ENCODE measurements around the gene IGFL4. TPM values are rescaled to one million over a fixed set of nuclear protein-coding genes. Genes with fewer than 3 reads are reported as not detected.

IGFL4 gene
- total and polyA plus RNA-seq, 9 of the 15 experiments (the other 6 are each of a cell fraction or from before 2014, with no cell fraction given), result not detected

- TF ChIP-seq PRDM10 (IDR thresholded peaks at IDR 0.05; ENCODE audit: partially characterized antibody) (peak; percentile 60), JUND (IDR thresholded peaks at IDR 0.05; ENCODE audit: borderline replicate concordance, low read depth, low read length) (peak; percentile 22; the same call in 1 of the 2 replicates), JUND (tag; IDR thresholded peaks at IDR 0.05; ENCODE audit: borderline replicate concordance, low read depth, low read length) (no peak), ZNF609 (CRISPR knock-in tag; IDR thresholded peaks at IDR 0.05; ENCODE audit: borderline replicate concordance) (no peak), REST (IDR thresholded peaks at IDR 0.05; ENCODE audit: borderline replicate concordance) (peak; percentile 36; the same call in 1 of the 2 replicates), REST (CRISPR knock-in tag; IDR thresholded peaks at IDR 0.05; ENCODE audit: low read depth) (0 out of 2 replicates have a peak, but pooled peaks have one; percentile 56), ELK3 (CRISPR knock-in tag; IDR thresholded peaks at IDR 0.05) (no peak), ZNF384 (IDR thresholded peaks at IDR 0.05; ENCODE audit: low read depth, low read length) (no peak)
Observed at GRCh38 chr19:45994998-45995714, 45.6 kb downstream of the IGFL4 start, which contains the start of gene CCDC61 (continued).
